Measurements from ENCODE around the gene TMCO5A.
"Not testable (repeated sequence)": the region's sequence is repeated elsewhere in the genome, so short reads cannot be mapped to it uniquely, and the experiment has no call there.

TMCO5A gene

DNA sequence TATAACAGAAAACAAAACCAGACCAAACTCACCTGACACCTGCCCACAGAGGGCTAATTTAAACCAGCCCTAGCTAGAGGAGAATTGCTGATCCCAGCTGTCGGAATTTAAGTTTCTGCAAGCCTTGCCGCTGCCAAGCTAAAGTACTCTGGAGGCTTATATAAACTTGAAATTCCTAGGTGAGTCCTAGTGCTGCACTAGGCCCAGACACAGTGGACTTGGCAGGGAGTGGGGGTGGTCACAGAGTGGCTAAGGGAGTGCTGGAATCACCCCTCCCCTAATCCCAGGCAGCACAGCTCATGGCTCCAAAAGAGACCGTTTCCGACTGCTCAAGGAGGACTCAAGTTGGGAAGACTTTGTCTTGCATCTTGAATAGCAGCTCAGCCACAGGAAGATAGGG lies 17.6 kb downstream of the TMCO5A start:
- in situ Hi-C loops (cut with HindIII; ENCODE audit: low sequenced_read_pairs), result no loop called here
- H3K4me3 ChIP-seq (ENCODE audit: low read depth, low read length), result no peak overlapping the region
- TF ChIP-seq, protein P1, sequence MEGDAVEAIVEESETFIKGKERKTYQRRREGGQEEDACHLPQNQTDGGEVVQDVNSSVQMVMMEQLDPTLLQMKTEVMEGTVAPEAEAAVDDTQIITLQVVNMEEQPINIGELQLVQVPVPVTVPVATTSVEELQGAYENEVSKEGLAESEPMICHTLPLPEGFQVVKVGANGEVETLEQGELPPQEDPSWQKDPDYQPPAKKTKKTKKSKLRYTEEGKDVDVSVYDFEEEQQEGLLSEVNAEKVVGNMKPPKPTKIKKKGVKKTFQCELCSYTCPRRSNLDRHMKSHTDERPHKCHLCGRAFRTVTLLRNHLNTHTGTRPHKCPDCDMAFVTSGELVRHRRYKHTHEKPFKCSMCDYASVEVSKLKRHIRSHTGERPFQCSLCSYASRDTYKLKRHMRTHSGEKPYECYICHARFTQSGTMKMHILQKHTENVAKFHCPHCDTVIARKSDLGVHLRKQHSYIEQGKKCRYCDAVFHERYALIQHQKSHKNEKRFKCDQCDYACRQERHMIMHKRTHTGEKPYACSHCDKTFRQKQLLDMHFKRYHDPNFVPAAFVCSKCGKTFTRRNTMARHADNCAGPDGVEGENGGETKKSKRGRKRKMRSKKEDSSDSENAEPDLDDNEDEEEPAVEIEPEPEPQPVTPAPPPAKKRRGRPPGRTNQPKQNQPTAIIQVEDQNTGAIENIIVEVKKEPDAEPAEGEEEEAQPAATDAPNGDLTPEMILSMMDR (IDR thresholded peaks at IDR 0.05; ENCODE audit: low read depth, low read length), result no peak
- DNase-seq (ENCODE audit: low read depth, low spot score), result no peak

DNA sequence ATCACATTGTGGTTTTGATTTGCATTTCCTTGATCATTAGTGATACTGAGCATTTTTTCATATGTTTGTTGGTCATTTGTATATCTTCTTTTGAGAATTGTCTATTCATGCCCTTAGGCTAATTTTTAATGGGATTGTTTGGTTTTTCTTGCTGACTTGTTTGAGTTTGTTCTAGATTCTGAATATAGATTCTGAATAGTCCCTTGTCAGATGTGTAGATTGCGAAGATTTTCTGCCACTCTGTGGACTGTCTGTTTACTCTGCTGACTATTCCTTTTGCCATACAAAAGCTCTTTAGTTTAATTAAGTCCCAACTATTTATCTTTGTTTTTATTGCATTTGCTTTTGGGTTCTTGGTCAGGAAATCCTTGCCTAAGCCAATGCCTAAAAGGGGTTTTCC lies 26.3 kb downstream of the TMCO5A start:
- H3K4me3 ChIP-seq (ENCODE audit: low read depth, low read length); DNase-seq (ENCODE audit: low read depth, low spot score); in situ Hi-C loops (cut with HindIII; ENCODE audit: low sequenced_read_pairs): not testable (repeated sequence)

DNA sequence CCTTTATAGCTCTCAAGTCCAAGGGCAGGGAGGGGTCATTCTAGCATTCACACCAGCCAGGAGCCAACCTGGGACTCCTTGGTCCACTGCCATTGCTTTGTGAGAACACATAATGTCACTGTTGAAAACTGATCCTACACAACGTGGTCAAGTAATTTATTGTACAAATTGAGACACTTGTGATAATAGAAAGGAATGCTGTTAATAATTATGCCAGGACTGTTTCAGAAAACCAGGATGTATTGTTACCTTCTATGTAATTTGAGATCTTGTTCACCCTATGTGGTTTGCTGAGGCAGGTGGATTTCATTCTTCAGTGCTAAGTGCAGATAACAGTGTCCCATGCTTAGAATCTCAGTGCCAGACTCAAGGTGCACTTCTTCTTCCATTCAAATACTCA lies 33.3 kb downstream of the TMCO5A start:
- no peak overlapping the region for H3K4me3 ChIP-seq (ENCODE audit: low read depth, low read length)
- TF ChIP-seq, protein P1 (IDR thresholded peaks at IDR 0.05; ENCODE audit: low read depth, low read length), result no peak
- no peak for DNase-seq (ENCODE audit: low read depth, low spot score)
- in situ Hi-C loops (cut with HindIII; ENCODE audit: low sequenced_read_pairs), result no loop called here

DNA sequence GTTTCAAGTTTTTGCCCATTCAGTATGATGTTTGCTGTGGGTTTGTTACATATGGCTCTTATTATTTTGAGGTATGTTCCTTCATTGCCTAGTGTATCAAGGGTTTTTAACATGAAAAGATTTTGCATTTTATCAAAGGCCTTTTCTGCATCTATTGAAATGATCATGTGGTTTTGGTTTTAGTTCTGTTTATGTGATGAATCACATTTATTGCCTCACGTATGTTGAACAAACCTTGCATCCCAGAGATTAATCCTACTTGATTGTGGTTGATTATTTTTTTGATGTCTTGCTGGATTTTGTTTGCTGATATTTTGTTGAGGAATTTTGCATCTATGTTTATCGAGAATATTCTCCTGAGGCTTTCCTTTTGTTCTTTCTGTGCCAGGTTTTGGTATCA lies 39.4 kb downstream of the TMCO5A start:
- no peak for DNase-seq (ENCODE audit: low read depth, low spot score)
- in situ Hi-C loops (cut with HindIII; ENCODE audit: low sequenced_read_pairs), result no loop called here
- TF ChIP-seq, protein P1 (IDR thresholded peaks at IDR 0.05; ENCODE audit: low read depth, low read length), result no peak
- H3K4me3 ChIP-seq (ENCODE audit: low read depth, low read length), result no peak overlapping the region

DNA sequence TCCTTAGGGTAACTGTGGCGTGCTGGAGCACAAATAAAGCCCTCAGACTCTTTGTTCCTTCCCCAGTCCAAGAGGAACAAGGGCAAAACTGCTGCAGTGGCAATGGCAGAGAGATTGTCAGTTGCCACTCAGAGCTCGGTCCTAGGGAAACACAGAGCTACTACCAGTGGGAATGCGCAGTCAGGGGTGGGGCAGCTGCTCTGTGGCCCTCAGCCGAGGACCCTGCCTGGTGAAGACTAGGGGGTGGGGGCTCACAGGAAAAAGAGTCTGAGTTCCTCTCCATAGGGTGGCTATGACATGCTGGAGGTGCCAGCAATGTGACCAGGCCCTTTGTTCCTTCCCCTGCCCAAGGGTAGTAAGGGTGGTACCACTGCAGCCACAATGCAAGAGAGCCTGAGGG lies 43.8 kb downstream of the TMCO5A start:
- no peak for DNase-seq (ENCODE audit: low read depth, low spot score)
- TF ChIP-seq, protein P1 (IDR thresholded peaks at IDR 0.05; ENCODE audit: low read depth, low read length), result no peak
- in situ Hi-C loops (cut with HindIII; ENCODE audit: low sequenced_read_pairs), result no loop called here
- no peak overlapping the region for H3K4me3 ChIP-seq (ENCODE audit: low read depth, low read length)

DNA sequence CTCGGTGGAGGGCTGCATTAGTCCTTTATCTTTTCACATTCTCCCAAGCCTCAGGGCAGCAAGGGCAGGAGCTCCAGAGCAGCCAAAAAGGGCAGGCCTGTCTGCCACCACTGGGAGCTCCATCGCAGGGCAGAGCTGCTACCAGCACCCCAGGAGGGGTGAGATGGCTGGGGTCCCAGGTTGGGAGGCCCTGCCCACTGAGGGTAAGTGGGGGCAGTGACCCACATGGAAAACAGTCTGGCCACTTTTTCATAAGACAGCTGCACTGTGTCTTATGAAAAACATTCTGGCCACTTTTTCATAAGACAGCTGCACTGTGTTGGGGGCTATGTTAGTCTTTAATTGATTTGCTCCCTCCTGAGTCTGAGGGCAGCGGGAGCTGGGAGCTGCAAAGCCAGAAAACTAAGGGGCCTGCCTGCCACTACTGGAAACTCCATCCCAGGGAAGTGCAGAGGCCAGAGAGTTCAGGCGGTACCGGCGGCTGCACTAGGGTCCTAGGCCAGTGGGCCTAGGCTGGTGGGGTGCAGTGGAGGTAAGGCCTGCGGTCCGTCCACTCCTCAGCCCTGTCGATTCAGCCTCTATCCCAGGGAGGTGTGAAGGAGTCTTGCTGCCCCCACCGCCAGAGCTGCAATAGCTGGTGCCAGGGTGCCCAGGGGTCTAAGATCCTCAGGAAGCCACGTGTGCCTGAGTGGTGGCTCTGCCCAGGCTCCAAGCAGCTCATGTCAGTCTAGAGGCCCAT lies 45.4 kb downstream of the TMCO5A start:
- DNase-seq (ENCODE audit: low read depth, low spot score), result no peak
- H3K4me3 ChIP-seq (ENCODE audit: low read depth, low read length), result no peak overlapping the region
- TF ChIP-seq, protein P1 (IDR thresholded peaks at IDR 0.05; ENCODE audit: low read depth, low read length), result no peak
- in situ Hi-C loops (cut with HindIII; ENCODE audit: low sequenced_read_pairs), result no loop called here

DNA sequence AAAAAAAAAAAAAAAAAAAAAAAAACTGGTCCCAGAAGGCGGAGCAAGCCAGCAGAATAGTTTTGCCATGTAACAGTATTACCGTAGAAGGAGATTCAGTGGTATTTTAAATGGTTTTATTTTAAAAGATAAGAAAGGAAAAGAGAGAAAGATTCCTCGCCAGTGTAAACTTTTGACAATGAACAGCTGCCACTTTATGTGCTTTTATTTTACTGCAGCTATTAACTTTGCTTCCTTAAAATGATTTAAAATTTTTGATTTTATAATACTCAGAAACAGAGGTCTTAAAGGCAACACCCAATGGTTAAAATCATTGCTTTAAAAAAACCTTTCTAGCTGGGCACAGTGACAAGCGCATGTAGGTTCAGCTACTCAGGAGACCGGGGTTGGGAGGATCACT lies 46.8 kb downstream of the TMCO5A start:
- in situ Hi-C loops (cut with HindIII; ENCODE audit: low sequenced_read_pairs), result no loop called here
- DNase-seq (ENCODE audit: low read depth, low spot score), result no peak
- H3K4me3 ChIP-seq (ENCODE audit: low read depth, low read length), result no peak overlapping the region
- TF ChIP-seq, protein P1 (IDR thresholded peaks at IDR 0.05; ENCODE audit: low read depth, low read length), result no peak

Measured in astrocyte of the spinal cord (primary cell).